Activated CD4-positive, alpha-beta memory T cell treated with anti-CD3 and anti-CD28 coated beads, Interleukin-2, amount 10 ng/mL, durations not matched to agents 7 days and 5 days (primary cell): ENCODE measurements around the gene SERPINA7. TPM values are rescaled to one million over a fixed set of nuclear protein-coding genes. Genes with fewer than 3 reads are reported as not detected.

ENCODE experiments used
- CTCF ChIA-PET: fragments of 350-600 bp; sonication (Branson Sonifier 250); formaldehyde crosslinking; loops from one replicate; lab custom pipeline; 2021; ENCODE audit warnings: antibody characterized with exemption, inconsistent platforms; lab: Charles Lee
- POLR2A ChIA-PET: fragments of 350-600 bp; sonication (Branson Sonifier 250); formaldehyde crosslinking; loops from one replicate; lab custom pipeline; 2021; ENCODE audit warnings: antibody characterized with exemption; lab: Charles Lee
- DNase-seq: peaks from one replicate; pipeline ENCODE4 v3.0.0-alpha.2; 2020
- H3K27ac Mint-ChIP-seq: one replicate; pipeline ENCODE4 v1.8.0; 2021; ENCODE audit warnings: mild to moderate bottlenecking, mixed read lengths
- H3K27me3 Mint-ChIP-seq: one replicate; pipeline ENCODE4 v1.8.0; 2021; ENCODE audit warnings: mixed read lengths
- H3K36me3 Mint-ChIP-seq: one replicate; pipeline ENCODE4 v1.8.0; 2021; ENCODE audit warnings: low read depth, mixed read lengths
- H3K4me1 Mint-ChIP-seq: one replicate; pipeline ENCODE4 v1.8.0; 2021; ENCODE audit warnings: mixed read lengths
- H3K4me3 Mint-ChIP-seq: one replicate; pipeline ENCODE4 v1.8.0; 2021; ENCODE audit warnings: mild to moderate bottlenecking, mixed read lengths
- H3K9me3 Mint-ChIP-seq: one replicate; pipeline ENCODE4 v1.8.0; 2021; ENCODE audit warnings: mixed read lengths
- total RNA-seq, 2 experiments: library from RNA; stranded (reverse); gene quantifications; one replicate each; pipeline ENCODE4 v1.2.3, GENCODE V29; 2021

Gene SERPINA7, protein sequence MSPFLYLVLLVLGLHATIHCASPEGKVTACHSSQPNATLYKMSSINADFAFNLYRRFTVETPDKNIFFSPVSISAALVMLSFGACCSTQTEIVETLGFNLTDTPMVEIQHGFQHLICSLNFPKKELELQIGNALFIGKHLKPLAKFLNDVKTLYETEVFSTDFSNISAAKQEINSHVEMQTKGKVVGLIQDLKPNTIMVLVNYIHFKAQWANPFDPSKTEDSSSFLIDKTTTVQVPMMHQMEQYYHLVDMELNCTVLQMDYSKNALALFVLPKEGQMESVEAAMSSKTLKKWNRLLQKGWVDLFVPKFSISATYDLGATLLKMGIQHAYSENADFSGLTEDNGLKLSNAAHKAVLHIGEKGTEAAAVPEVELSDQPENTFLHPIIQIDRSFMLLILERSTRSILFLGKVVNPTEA
- total RNA-seq = not detected

DNA sequence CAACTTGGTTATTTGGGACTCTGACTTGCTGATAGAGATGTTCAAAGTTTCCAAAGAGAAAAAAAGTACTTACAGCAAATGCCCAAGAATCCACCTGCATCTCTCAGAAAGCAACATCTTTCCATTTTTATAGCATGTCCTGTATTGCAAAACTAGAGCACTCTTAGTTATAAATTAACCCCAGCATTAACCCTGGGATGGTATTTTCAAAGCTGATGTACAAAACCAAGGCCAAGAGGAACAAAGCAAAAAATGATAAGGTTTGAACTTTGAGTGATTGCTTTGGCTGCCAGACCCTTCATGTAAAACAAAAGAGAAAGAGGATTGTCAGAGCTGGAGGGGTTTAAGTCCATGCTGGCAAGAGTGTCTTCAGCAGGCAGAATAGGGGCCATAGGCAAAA lies at the start of gene SERPINA7:
Gene SERPINA7, minus strand, starts transcription at position 103 of the 400 bp plus-strand sequence. CDS start 1,669 bp downstream, outside the sequence.
- no peak within 1 kb of the TSS for H3K27ac Mint-ChIP-seq
- H3K4me1 Mint-ChIP-seq = no peaks in the 10 kb centered on the region
- no peaks in the 10 kb centered on the region for H3K9me3 Mint-ChIP-seq
- POLR2A ChIA-PET = no interaction called here
- no peak for DNase-seq
- no peaks in the 10 kb centered on the region for H3K36me3 Mint-ChIP-seq
- H3K4me3 Mint-ChIP-seq = no peak within 1 kb of the TSS
- CTCF ChIA-PET = no interaction called here
- H3K27me3 Mint-ChIP-seq = no peaks in the 10 kb centered on the region

DNA sequence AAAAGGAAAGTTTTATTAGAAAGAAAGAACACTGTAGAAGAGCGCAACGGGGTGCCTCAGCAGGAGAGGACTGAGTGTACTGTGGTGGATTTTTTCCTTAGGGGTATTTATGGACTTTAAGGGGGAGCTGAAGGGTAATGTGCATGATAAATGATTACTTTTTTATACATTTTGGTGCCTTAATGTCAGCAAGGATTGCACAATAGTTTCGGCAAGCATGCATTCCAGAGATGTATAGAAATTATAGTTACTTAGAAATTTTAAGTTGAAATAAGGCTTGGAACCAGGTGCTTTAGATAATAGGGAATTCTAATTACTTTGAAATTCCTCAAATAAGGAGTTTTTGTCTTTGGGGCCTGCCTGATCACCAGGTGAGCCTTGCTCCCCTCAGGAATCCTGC lies 30.5 kb upstream of the SERPINA7 start:
- Mint-ChIP-seq H3K4me3 (no peak overlapping the region), H3K27me3 (no peaks in the 10 kb centered on the region), H3K27ac (no peak overlapping the region), H3K9me3 (no peaks in the 10 kb centered on the region), H3K4me1 (no peaks in the 10 kb centered on the region), H3K36me3 (no peaks in the 10 kb centered on the region)
- ChIA-PET POLR2A (no interaction called here), CTCF (no interaction called here)
- DNase-seq = no peak

DNA sequence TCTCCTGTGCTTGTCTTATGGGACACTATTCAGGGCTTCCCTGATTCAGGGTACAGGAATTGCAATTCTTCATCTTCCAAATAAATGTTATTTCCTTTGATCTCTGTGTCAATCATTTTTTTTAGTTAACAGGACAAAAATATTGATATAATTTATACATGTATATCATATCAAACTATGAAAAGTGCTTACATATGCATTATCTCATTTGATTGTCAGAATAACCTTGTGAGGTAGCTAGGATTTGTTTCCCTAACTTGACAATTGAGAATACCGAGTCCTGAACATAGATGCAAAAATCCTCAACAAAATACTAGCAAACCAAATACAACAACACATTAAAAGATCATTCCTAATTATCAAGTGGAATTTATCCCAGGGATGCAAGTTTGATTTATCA lies 11.5 kb upstream of the SERPINA7 start:
- H3K36me3 Mint-ChIP-seq = no peaks in the 10 kb centered on the region
- POLR2A ChIA-PET = no interaction called here
- no peaks in the 10 kb centered on the region for H3K27me3 Mint-ChIP-seq
- CTCF ChIA-PET = no interaction called here
- no peak overlapping the region for H3K4me3 Mint-ChIP-seq
- H3K27ac Mint-ChIP-seq = no peak overlapping the region
- no peak for DNase-seq
- no peaks in the 10 kb centered on the region for H3K9me3 Mint-ChIP-seq
- no peaks in the 10 kb centered on the region for H3K4me1 Mint-ChIP-seq

DNA sequence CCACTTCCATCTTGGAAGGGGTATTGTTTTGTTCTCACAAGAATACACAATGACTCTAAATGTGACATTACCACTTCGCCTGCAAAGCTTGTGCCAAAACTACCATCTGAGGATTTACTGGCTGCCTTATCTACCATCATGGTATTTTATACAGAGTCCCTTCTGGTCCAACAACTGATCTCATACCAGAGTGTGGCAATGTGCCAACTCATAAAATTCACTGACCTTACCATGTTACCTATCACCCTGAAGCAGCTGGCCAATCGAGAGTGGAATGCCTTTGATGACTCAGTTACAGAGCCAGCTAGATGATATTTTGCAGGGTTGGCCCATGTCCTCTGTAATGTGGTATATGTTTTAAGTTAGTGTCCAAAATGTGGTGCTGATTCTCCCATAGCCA lies 3.8 kb upstream of the SERPINA7 start:
- no peaks in the 10 kb centered on the region for H3K4me1 Mint-ChIP-seq
- no peaks in the 10 kb centered on the region for H3K36me3 Mint-ChIP-seq
- ChIA-PET POLR2A (no interaction called here), CTCF (no interaction called here)
- no peaks in the 10 kb centered on the region for H3K27me3 Mint-ChIP-seq
- no peaks in the 10 kb centered on the region for H3K9me3 Mint-ChIP-seq
- no peak for DNase-seq
- no peak overlapping the region for H3K4me3 Mint-ChIP-seq
- no peak overlapping the region for H3K27ac Mint-ChIP-seq

DNA sequence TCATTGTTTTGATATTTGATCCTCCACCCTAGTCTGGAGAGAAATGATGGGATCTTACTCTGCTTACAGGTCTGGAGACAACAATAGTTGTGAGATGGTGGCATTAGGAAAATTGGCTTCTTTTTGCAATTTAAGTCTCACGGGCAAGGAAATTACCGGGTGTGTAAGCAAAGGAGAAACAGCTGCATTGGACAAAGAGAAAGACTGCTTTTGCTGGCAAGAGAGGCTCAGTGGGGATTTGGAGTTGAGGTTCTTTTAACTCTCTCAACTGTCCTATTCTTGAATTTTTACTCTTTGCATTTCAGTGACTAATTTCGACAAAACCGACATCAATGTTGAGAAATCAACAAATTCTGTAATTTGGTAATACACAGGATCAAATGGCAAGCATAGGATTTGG lies 2.3 kb upstream of the SERPINA7 start:
- CTCF ChIA-PET = no interaction called here
- H3K4me3 Mint-ChIP-seq = no peak overlapping the region
- no peaks in the 10 kb centered on the region for H3K4me1 Mint-ChIP-seq
- no peaks in the 10 kb centered on the region for H3K9me3 Mint-ChIP-seq
- POLR2A ChIA-PET = no interaction called here
- H3K36me3 Mint-ChIP-seq = no peaks in the 10 kb centered on the region
- no peaks in the 10 kb centered on the region for H3K27me3 Mint-ChIP-seq
- DNase-seq = no peak
- no peak overlapping the region for H3K27ac Mint-ChIP-seq

DNA sequence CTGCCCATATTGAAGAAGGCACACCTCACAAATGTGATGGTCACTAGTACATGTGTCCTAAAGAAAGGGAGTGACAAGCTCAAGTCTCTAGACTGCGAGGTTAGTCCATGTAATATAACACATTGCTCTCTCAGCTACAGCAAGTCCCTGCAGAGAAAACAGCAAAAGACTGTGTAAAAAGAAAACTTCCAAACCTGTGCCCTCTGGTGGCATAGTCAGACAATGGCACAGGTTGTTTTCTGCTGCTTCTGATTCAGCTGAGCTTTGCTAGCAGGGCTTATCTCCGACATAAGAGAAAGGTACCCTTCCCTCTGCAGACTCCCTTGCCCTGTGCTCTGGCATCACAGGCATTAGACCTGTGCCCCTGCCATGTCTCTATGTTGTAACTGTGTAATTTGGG lies 1.4 kb upstream of the SERPINA7 start:
- ChIA-PET POLR2A (no interaction called here), CTCF (no interaction called here)
- Mint-ChIP-seq H3K4me3 (no peak overlapping the region), H3K36me3 (no peaks in the 10 kb centered on the region), H3K27me3 (no peaks in the 10 kb centered on the region), H3K9me3 (no peaks in the 10 kb centered on the region), H3K4me1 (no peaks in the 10 kb centered on the region), H3K27ac (no peak overlapping the region)
- no peak for DNase-seq

DNA sequence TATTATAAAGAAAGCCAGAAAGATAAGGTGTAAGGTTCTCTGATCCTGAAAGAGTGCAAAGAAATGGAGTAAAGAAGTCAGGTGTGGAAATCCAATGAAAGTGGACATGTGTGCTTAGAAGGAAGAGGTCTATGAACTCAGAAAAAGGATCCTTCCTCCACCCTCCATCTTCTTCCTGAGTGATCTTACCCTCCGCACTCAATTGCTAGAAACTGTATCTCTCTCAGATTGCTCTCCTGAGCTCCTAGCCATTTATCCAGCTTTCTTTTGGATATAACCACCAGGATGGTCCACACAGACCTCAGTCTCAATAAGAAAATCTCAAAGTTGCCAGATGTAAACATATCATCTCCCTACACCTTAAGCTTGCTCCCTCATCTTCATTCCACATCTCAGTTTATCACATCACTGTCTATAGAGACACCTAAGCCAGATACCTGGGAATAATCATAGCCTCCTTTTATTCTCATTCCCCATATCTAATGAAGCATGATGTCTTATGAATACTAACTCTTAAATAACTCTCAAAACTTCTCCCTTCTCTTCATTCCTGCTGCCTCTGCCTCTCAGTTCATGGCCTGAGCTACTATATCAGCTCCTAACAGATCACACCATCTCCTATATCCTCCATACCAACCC lies 573 bp downstream of the SERPINA7 start:
- Mint-ChIP-seq H3K4me1 (no peaks in the 10 kb centered on the region), H3K9me3 (no peaks in the 10 kb centered on the region), H3K27me3 (no peaks in the 10 kb centered on the region), H3K27ac (no peak overlapping the region), H3K36me3 (no peaks in the 10 kb centered on the region), H3K4me3 (no peak overlapping the region)
- CTCF ChIA-PET = no interaction called here
- DNase-seq = no peak
- POLR2A ChIA-PET = no interaction called here

DNA sequence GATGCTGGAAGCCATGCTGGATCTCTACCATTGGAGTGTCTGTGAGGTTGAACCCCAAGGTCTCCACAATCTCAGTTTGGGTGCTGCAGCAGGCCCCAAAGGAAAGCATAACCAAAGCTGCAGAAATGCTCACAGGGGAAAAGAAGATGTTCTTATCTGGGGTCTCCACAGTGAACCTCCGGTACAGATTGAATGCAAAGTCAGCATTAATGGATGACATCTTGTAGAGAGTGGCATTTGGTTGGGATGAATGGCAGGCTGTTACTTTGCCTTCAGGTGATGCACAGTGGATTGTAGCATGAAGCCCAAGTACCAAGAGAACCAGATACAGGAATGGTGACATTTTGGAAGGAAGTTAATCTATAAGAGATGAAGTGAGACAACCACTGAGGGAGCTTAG lies 1.8 kb downstream of the SERPINA7 start:
- POLR2A ChIA-PET = no interaction called here
- no peak overlapping the region for H3K4me3 Mint-ChIP-seq
- CTCF ChIA-PET = no interaction called here
- H3K27me3 Mint-ChIP-seq = no peaks in the 10 kb centered on the region
- H3K27ac Mint-ChIP-seq = no peak overlapping the region
- H3K4me1 Mint-ChIP-seq = no peaks in the 10 kb centered on the region
- DNase-seq = no peak
- H3K9me3 Mint-ChIP-seq = no peaks in the 10 kb centered on the region
- no peaks in the 10 kb centered on the region for H3K36me3 Mint-ChIP-seq

DNA sequence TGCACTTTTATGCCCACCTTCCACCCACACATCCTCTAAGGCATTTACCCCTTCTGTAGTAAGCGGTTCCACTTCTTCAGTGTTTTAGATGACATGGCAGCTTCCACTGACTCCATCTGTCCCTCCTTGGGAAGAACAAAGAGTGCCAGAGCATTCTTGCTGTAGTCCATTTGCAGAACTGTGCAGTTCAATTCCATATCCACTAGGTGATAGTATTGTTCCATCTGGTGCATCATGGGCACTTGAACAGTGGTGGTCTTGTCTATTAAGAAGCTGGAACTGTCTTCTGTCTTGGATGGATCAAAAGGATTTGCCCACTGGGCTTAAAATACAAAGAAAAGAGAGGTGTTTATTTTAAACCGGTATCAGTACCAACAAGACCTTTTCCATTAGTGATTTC lies 3.5 kb downstream of the SERPINA7 start:
- ChIA-PET POLR2A (no interaction called here), CTCF (no interaction called here)
- Mint-ChIP-seq H3K4me1 (no peaks in the 10 kb centered on the region), H3K27me3 (no peaks in the 10 kb centered on the region), H3K27ac (no peak overlapping the region), H3K4me3 (no peak overlapping the region), H3K9me3 (no peaks in the 10 kb centered on the region), H3K36me3 (no peaks in the 10 kb centered on the region)
- no peak for DNase-seq

DNA sequence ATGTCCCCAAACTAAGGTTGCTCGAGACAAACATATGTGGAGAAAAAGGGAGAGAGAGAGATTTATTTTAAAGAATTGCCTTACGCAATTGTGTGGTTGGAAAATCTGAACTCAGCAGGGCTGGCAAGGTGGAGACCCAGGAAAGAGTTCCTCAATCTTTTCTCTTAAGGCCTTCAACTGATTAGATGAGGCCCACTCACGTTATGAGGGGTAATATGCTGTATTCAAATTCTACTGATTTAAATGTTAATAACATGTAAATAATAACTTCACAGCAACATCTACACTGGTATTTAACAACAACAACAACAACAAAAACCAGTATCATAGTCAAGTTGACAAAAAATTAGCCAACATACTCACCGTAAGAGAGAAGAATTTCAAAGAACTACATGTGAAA lies 14.6 kb downstream of the SERPINA7 start:
- no peaks in the 10 kb centered on the region for H3K4me1 Mint-ChIP-seq
- ChIA-PET POLR2A (no interaction called here), CTCF (no interaction called here)
- H3K27ac Mint-ChIP-seq = no peak overlapping the region
- no peak for DNase-seq
- H3K36me3 Mint-ChIP-seq = no peaks in the 10 kb centered on the region
- H3K9me3 Mint-ChIP-seq = no peaks in the 10 kb centered on the region
- H3K4me3 Mint-ChIP-seq = no peak overlapping the region
- H3K27me3 Mint-ChIP-seq = no peaks in the 10 kb centered on the region

DNA sequence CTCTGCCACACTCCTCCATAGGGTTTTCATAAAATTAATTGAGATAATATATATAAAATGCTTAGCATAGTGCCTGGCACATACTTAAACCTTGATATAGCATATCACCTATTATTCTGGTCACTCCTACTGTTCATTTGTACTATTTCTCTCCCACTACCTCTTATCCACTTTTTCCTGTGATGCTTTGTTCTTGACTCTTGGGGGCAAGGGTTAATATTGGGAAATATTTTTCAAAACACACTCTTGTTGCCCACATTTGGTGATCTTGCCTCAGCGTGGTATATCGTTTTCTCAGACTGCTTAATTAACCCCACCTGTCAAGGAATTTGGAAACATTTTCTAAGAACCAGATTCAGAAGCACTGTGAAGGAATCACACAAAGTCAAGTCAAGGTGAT lies 16.3 kb downstream of the SERPINA7 start:
- ChIA-PET CTCF (no interaction called here), POLR2A (no interaction called here)
- H3K9me3 Mint-ChIP-seq = no peaks in the 10 kb centered on the region
- H3K27me3 Mint-ChIP-seq = no peaks in the 10 kb centered on the region
- DNase-seq = no peak
- no peak overlapping the region for H3K27ac Mint-ChIP-seq
- H3K4me3 Mint-ChIP-seq = no peak overlapping the region
- H3K36me3 Mint-ChIP-seq = no peaks in the 10 kb centered on the region
- H3K4me1 Mint-ChIP-seq = no peaks in the 10 kb centered on the region

DNA sequence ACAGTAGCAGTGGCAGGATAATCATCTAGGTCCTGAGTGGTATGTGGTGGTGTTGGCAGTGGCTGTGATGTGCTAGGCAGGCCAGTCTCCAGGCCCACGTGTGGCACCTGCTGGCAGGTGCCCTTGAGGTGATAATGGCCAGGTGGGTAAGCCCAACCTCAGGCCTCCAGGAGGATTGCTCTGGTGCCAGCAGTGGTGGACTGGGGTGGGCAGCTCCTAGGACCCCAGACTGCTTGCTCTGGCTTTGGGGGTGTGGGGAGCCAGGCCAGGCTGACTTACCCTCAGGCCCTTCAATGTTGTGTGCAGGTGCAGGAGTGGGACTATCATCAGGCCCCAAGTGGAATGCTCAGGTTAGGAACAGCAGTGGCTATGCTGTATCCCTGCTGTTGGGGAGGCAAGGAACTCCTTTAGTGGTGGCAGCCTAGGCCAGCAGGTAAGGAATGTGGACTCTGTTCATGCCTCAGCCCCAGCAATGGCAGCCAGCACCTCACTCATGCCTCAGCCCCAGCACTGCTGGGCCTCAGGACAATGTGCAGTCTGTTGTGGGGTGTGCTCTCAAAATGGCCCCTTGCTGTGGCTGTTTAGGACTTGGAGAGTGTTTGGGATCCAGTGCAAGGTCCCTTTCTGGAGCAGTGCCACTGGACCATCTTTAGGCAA lies 24.3 kb downstream of the SERPINA7 start:
- Mint-ChIP-seq H3K4me1 (no peaks in the 10 kb centered on the region), H3K9me3 (no peaks in the 10 kb centered on the region), H3K36me3 (no peaks in the 10 kb centered on the region), H3K4me3 (no peak overlapping the region), H3K27ac (no peak overlapping the region), H3K27me3 (no peaks in the 10 kb centered on the region)
- ChIA-PET CTCF (no interaction called here), POLR2A (no interaction called here)
- no peak for DNase-seq

DNA sequence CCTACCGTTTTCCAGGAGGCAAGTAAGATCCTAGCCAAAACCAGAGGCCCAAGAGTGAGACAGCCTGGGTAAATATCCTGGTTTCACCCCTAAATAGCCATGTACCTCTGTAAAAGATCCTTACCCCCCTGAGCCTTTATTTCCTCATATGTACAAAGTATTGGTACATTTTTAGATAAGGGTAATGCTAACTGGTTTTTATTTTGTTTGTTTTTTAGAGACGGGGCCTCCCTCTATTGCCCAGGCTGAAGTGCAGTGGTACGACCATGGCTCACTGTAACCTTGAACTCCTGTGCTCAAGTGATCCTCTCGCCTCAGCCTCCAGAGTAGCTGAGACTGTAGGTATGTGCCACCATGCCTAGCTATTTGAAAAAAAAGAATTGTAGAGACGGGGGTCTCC lies 29.4 kb downstream of the SERPINA7 start:
- CTCF ChIA-PET = no interaction called here
- Mint-ChIP-seq H3K4me3 (no peak overlapping the region), H3K9me3 (no peaks in the 10 kb centered on the region), H3K36me3 (no peaks in the 10 kb centered on the region), H3K4me1 (no peaks in the 10 kb centered on the region), H3K27ac (no peak overlapping the region), H3K27me3 (no peaks in the 10 kb centered on the region)
- DNase-seq = no peak
- POLR2A ChIA-PET = no interaction called here
